HUES64 (cell line): ENCODE results near the gene SLC6A6.

Source experiments
- H3K27ac ChIP-seq: 2 replicates; pipeline ENCODE4 v1.7.0; 2013; ENCODE audit warnings: low read depth, low read length, inconsistent platforms
- H3K27me3 ChIP-seq: 2 replicates; pipeline ENCODE4 v1.6.1; 2013; ENCODE audit warnings: mild to moderate bottlenecking, low read length; ENCODE audit not compliant: insufficient read depth
- H3K36me3 ChIP-seq: 2 replicates; pipeline ENCODE4 v1.6.1; 2013; ENCODE audit warnings: mild to moderate bottlenecking, low read length; ENCODE audit not compliant: insufficient read depth
- H3K4me1 ChIP-seq: 2 replicates; pipeline ENCODE4 v1.6.1; 2013; ENCODE audit warnings: mild to moderate bottlenecking, low read length, moderate library complexity; ENCODE audit not compliant: insufficient read depth
- H3K4me3 ChIP-seq: 2 replicates; pipeline ENCODE4 v1.5.1; 2013; ENCODE audit warnings: mild to moderate bottlenecking, low read length, moderate library complexity
- H3K9ac ChIP-seq: 2 replicates; pipeline ENCODE4 v1.6.1; 2013; ENCODE audit warnings: mild to moderate bottlenecking, low read depth, low read length
- H3K9me3 ChIP-seq: 2 replicates; pipeline ENCODE4 v1.6.1; 2013; ENCODE audit warnings: low read depth, low read length; ENCODE audit not compliant: insufficient read depth
- WGBS: fragments of 150-250, 120-280 bp; methylation state at CpG from one replicate; pipeline ENCODE4 v1.1.7; 2013; ENCODE audit warnings: missing lambda C conversion rate; 5-methylcytosine and 5-hydroxymethylcytosine counted together

The SLC6A6 gene

GRCh38 chr3:14503706-14504065, 101.3 kb downstream of the SLC6A6 start:
- Histone ChIP-seq H3K4me1 (no peaks in the 10 kb centered on the region), H3K4me3 (no peak overlapping the region), H3K27ac (no peak overlapping the region), H3K27me3 (no peaks in the 10 kb centered on the region), H3K9ac (no peak overlapping the region), H3K9me3 (peaks cover 16% of the 10 kb centered on the region; the same call in 1 of the 2 replicates), H3K36me3 (no peaks in the 10 kb centered on the region)
- 94% methylated on average over 20 of the region's 20 CpGs for WGBS

GRCh38 chr3:14505001-14505802, 102.8 kb downstream of the SLC6A6 start:
- no peak overlapping the region for H3K9ac ChIP-seq
- 88% methylated on average over 21 of the region's 22 CpGs for WGBS

GRCh38 chr3:14505803-14506500, 103.5 kb downstream of the SLC6A6 start:
- Histone ChIP-seq H3K27ac (no peak overlapping the region), H3K27me3 (no peaks in the 10 kb centered on the region), H3K36me3 (no peaks in the 10 kb centered on the region), H3K9ac (no peak overlapping the region), H3K4me1 (no peaks in the 10 kb centered on the region; the same call in 1 of the 2 replicates), H3K9me3 (peaks cover 16% of the 10 kb centered on the region; the same call in 1 of the 2 replicates), H3K4me3 (no peak overlapping the region)
- 94% methylated on average over 16 of the region's 16 CpGs for WGBS

More at GRCh38 chr3:14505001-14505802, 102.8 kb downstream of the SLC6A6 start:
- peaks cover 16% of the 10 kb centered on the region; the same call in 1 of the 2 replicates for H3K9me3 ChIP-seq
- no peak overlapping the region for H3K27ac ChIP-seq
- H3K4me1 ChIP-seq = no peaks in the 10 kb centered on the region; the same call in 1 of the 2 replicates
- H3K4me3 ChIP-seq = no peak overlapping the region
- no peaks in the 10 kb centered on the region for H3K36me3 ChIP-seq
- no peaks in the 10 kb centered on the region for H3K27me3 ChIP-seq

- Histone ChIP-seq H3K4me3 (no peak overlapping the region), H3K4me1 (no peaks in the 10 kb centered on the region; the same call in 1 of the 2 replicates), H3K36me3 (no peaks in the 10 kb centered on the region), H3K27ac (no peak overlapping the region), H3K27me3 (no peaks in the 10 kb centered on the region), H3K9ac (no peak overlapping the region), H3K9me3 (peaks cover 11% of the 10 kb centered on the region; the same call in 1 of the 2 replicates)
- 89% methylated on average over 15 of the region's 15 CpGs for WGBS
These were observed 104.4 kb downstream of the SLC6A6 start for GRCh38 chr3:14506626-14507304.

GRCh38 chr3:14507305-14507741, 104.9 kb downstream of the SLC6A6 start:
- Histone ChIP-seq H3K4me3 (no peak overlapping the region), H3K4me1 (no peaks in the 10 kb centered on the region; the same call in 1 of the 2 replicates), H3K9me3 (peaks cover 7% of the 10 kb centered on the region; the same call in 1 of the 2 replicates), H3K27me3 (no peaks in the 10 kb centered on the region), H3K36me3 (no peaks in the 10 kb centered on the region), H3K9ac (no peak overlapping the region), H3K27ac (no peak overlapping the region)
- 84% methylated on average over 13 of the region's 13 CpGs for WGBS

- H3K4me1 ChIP-seq = no peaks in the 10 kb centered on the region; the same call in 1 of the 2 replicates
- peaks cover under 1% of the 10 kb centered on the region; the same call in 1 of the 2 replicates for H3K9me3 ChIP-seq
- 93% methylated on average over 6 of the region's 6 CpGs for WGBS
- no peaks in the 10 kb centered on the region for H3K27me3 ChIP-seq
- no peak overlapping the region for H3K4me3 ChIP-seq
- H3K9ac ChIP-seq = no peak overlapping the region
- no peak overlapping the region for H3K27ac ChIP-seq
- no peaks in the 10 kb centered on the region for H3K36me3 ChIP-seq
These were observed 105.5 kb downstream of the SLC6A6 start for GRCh38 chr3:14507757-14508504.

GRCh38 chr3:14508505-14508819, 106.1 kb downstream of the SLC6A6 start:
- Histone ChIP-seq H3K9me3 (no peaks in the 10 kb centered on the region), H3K27ac (no peak overlapping the region), H3K27me3 (no peaks in the 10 kb centered on the region), H3K9ac (no peak overlapping the region), H3K4me1 (no peaks in the 10 kb centered on the region; the same call in 1 of the 2 replicates), H3K4me3 (no peak overlapping the region), H3K36me3 (no peaks in the 10 kb centered on the region)
- WGBS = 56% methylated on average over 2 of the region's 3 CpGs

GRCh38 chr3:14508966-14509795, 106.8 kb downstream of the SLC6A6 start:
- H3K27ac ChIP-seq = no peak overlapping the region
- no peaks in the 10 kb centered on the region for H3K9me3 ChIP-seq
- H3K4me1 ChIP-seq = no peaks in the 10 kb centered on the region; the same call in 1 of the 2 replicates
- H3K9ac ChIP-seq = no peak overlapping the region
- peak overlapping the region; percentile 48 for H3K4me3 ChIP-seq
- no peaks in the 10 kb centered on the region for H3K36me3 ChIP-seq
- 12% methylated on average over 22 of the region's 22 CpGs for WGBS
- H3K27me3 ChIP-seq = no peaks in the 10 kb centered on the region

- Histone ChIP-seq H3K9ac (no peak overlapping the region), H3K9me3 (no peaks in the 10 kb centered on the region), H3K27ac (no peak overlapping the region), H3K36me3 (no peaks in the 10 kb centered on the region), H3K4me3 (no peak overlapping the region), H3K4me1 (no peaks in the 10 kb centered on the region; the same call in 1 of the 2 replicates), H3K27me3 (no peaks in the 10 kb centered on the region)
- 95% methylated on average over 10 of the region's 10 CpGs for WGBS
These were observed 107.3 kb downstream of the SLC6A6 start for GRCh38 chr3:14509796-14510100.
